GM19328 (cell line): Measurements from ENCODE around the gene ARSI.

Source experiments
- ATAC-seq: cut with Tn5 transposase; IDR thresholded peaks from one replicate; pipeline ENCODE4 v1.9.1; 2021; ENCODE audit warnings: mild to moderate bottlenecking, moderate library complexity; ENCODE audit not compliant: unreplicated experiment

ARSI gene

DNA sequence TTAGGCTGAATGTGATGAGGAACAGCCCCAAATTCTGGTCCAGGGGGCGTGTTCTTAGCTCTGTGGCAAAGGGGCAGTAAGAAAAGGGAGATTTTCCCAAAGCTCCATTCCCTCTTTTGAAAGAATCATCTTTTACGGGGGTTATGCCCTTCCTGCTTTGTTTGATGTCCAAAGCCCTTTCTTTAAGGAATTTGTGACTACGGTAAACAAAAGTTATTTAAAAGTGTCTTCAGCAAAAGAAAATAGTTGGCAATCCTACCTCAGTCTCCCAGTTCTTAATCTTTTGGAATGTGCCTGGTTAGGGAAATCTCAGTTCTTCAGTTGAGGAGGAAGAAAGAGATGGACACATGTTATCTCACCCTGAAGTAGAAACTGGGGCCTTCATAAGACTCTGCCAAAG lies 24.4 kb upstream of the ARSI start:
- ATAC-seq, result no peak

DNA sequence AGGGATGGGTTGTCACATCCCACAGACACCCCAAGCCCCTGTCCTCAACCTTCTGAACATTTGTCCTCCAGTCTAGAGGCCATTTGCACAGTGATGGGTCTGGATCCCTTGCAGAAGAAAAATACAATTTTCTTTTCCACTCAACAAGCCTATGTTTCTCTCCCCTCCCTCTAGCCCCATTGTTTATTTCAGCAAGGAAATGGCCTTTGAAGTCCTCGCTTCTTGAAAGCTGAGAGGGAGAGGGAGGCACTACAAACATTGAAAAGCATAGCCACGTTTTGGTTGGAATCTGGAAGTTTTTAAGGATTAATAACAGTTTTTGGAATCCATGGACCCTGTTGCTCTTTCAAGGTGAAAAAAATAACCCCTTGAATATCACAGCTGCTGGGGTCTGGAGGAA lies 24.0 kb upstream of the ARSI start:
- ATAC-seq, result no peak

DNA sequence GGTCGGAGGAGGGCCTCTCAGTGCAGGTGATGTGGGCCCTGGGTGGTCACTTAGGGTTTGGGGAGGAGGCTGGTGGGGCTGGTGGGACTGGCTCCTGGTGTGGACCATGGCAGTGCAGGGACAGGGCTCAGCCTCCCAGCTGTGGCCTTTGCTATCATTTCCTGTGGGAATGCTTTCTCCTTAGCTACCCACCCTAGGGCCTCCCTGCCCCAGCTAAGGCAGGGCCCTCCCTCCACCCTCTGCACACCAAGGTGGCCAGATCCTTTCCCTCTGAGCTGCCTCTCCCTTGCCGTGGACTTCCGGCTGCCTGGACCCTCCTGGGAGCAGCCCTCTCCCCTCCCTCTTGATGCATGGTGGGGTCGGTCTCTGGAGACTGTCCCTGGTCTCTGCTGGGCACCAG lies 22.7 kb upstream of the ARSI start:
- ATAC-seq, result no peak

DNA sequence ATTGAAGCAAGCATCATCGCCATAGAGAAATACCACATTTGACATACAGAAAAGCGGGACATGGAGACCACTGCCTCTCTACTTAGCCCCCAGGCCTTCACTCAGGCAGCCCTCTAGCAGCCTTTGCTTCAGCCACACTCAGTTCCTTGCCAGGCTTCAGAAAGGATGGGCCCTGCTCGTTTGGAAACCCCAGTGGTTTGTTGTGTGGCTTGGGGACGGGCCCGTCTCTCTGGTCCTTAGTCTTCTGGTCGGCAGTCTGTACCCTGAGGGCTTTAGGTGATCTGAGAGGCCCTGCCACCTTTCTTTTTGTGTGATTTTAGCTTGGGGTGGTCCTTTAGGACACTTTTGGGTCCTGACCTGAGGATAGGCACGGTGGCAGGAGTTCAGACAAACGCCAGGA lies 21.1 kb upstream of the ARSI start:
- ATAC-seq, result no peak

DNA sequence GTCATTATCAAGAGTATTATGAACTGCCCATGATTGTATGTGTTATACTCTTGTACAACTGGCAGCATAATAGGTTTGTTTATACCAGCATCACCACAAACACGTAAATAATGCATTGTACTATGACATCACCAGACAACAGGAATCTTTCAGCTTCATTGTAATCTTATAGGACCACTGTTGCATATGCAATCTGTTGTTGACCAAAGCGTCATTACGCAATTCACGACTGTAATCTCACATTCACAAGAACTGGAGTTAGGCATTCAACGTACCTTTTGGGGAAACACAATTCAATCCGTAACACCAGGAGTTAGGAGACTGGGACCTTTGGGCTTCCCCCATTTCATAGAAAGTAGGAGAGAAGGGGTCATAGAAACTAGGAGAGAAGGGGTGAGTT lies 20.4 kb upstream of the ARSI start:
- no peak for ATAC-seq

DNA sequence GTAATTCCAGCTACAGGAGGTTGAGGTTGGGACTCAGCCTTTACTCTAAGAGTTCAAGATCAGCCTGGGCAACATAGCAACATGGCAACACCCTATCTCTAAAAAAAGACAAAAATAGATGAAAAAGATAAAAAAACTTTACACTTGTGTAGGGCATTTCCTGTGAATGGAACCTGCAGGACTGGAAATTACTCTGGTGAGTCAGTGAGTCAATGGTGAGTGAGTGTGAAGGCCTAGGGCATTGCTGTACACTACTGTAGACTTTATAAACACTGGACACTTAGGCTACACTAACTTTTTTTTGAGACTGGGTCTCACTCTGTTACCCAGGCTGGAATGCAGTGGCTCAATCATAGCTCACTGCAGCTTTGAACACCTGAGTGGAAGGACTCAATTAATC lies 19.5 kb upstream of the ARSI start:
- ATAC-seq, result no peak

DNA sequence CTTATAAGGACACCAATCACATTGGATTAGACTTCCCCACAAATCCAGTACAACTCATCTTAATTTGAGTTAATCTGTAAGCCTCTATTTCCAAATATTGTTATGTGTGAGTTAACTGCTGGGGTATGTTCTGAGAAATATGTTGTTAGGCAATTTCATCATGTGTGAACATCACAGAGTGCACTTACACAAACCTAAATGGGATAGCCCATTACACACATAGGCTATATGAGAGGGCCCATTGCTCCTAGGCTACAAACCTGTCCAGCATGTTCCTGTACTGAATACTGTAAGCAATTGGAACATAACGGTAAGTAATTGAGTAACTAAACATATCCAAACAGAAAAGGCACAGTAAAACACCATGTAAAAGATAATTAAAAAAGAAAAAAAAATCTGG lies 19.1 kb upstream of the ARSI start:
- no peak for ATAC-seq

DNA sequence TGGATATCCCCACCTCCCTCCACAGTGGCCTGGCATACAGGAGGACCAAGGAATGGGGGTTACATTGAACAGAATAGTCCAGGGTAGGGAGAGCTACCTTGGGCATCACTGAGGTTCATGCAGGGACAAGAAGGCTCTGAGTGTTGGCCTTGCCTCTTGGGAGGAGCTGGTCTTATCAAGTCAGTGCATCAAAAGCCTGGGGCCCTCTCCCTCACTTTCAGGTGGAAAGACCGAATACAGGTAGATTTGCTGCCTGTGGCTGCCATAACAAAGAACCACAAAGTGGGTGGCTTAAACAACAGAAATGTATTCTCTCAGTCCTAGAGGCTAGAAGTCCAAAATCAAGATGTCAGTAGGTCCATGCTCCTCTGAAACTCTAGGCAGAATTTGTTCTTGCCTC lies 18.5 kb upstream of the ARSI start:
- ATAC-seq, result no peak

DNA sequence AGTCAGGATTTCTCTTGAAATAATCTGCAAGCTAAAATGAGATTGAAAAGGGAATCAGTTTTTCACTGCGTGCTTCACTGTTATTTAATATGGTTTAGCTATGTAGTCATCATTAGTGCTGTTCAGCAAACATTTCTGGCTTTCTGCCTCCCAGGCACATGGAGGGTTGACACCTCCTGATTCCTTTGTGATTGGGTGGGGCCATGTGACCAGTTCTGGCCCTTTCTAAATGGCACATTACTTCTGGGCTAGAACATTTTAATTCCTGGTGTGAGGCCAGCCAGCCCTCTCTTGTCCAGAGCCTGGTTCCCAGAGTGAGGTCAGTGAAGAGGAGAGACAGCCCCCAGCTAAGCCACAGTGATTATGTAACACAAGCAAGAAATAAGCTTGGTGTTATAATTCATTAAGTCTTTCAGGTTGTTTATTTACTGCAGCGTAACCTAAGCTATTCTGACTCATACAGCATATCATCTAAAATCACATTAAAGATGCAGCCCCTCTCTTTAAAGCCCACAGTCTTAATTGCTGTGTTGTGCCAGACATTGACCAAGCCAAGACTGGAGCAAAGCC lies 17.4 kb upstream of the ARSI start:
- no peak for ATAC-seq

DNA sequence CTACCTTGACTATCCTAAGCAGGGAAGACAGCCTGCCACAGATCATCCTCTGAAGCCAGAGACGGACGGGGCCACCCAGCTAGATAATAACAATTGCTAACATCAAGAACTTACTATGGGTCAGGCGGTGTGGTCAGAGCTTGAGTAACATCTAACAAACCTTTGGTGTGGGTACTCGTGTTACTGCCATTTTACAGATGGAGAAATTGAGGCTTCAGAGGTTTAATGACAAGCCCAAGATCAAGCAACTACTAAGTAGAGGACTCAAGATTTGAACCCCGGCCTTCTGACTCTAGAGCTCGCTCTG lies 16.7 kb upstream of the ARSI start:
- no peak for ATAC-seq

DNA sequence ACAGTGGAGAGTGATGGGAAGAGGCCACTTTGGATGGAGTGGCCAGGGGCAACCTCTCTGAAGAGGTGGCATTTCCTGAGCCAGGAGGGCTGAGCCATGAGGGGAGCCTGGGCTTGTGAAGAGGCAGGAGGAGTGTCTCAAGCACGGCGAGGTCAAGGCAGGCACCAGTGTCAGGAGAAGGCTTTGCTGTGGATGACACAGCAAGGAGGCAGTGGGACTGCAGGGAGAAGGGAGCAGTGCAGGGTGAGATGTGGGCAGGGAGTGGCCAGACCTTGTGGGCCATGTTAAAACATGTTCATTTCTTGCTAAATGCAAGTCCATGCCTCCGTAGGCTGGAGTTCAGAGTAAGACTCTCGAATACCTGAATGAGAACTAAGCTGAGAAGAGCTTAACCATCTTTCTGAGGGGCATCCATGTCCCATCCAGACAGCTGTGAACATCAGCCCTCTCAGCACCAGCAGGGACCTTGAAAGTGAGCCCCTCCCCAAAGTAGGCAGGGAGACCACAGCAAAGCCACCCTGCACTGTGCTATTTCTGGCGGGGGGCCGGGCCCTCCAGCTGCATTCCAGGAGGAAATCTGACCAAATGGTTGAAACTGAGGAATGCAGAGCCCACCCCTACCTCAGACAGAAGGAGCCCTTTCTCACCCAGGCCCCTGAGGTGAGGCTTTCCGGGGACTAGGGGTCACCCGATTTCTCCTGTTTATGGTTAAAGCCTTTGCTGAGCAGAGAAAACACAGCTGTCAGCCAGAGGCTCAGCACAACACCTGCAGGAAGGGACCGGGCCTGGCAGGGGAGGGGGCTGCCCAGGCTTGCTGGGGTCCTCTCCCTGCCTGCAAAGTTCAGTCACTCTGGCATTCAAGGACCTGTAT lies 16.1 kb upstream of the ARSI start:
- ATAC-seq, result no peak

DNA sequence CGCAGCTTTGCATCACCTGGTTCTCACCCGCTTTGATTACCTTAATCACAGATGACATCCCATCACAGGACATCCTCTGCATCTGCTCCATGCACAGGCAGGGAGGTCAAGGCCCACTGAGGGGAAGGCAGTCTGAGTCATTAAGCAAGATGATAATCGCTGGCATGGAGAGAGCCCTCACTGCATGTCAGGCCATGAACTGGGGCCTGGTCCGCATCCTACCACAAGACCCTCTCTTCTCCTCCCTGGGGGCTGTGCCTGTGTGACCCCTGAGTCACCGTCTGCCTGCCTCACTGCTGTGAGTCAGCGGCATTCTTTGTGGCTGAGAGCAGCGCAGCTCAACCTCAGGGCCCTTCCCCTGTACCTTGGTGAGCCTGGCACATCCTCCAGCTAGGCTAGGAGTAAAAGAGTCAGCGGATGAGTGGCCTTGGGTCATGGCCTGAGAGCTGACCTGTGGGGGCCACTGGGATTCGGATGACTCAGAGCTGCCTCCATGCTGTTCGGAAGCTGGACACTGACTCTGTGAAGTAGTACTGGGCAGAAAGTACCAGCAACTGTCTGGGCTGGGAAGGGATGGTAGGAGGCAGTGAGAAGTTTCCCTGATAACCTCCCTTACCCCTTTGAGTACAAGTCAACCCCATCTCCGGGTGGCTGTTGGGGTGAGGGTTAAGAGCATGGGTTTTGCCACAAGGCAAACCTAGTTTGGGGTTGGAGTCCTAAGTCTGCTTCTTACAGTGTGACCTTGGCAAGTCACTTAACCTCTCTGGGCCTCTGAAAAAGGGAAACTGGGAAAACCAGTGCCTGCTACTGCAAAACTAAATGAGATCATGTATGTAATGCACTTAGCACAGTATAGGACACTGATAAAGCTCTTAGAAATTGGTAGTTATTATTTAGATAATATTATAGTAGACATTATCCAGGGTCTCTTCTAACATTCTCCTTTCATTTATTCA lies 14.6 kb upstream of the ARSI start:
- ATAC-seq, result no peak

DNA sequence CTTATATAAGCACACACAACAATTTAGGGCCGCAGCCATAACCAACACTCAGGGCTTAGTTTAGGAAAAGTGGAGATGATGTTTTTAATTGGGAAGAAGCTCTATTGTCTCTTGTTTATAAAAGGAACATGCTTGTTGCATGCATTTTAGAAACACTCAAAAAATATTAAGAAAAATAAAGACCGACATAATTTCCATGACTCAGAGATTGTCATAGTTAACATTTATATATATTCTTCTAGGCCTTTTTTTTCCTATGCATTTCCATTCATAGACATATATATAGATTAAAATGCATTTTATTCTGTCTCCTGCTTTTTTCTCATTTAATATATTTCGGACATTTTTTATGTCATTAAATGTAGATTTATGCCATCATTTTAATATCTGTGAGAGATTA lies 13.6 kb upstream of the ARSI start:
- ATAC-seq, result no peak

DNA sequence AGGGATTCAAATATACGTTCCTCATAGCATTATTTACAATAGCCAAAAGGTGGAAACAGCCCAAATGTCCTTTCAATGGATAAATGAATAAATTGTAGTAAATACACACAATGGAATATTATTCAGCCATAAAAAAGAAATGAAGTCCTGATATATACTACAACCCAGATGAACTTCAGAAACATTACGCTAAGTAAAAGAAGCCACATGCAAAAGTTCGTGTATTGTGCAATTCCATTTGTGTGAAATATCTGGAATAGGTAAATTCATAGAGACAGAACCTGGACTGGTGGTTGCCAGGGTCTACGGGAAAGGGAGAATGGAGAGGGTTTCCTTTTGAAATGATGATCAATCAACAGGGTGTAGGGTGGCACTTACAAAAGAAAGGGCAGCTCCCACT lies 12.5 kb upstream of the ARSI start:
- ATAC-seq, result no peak

DNA sequence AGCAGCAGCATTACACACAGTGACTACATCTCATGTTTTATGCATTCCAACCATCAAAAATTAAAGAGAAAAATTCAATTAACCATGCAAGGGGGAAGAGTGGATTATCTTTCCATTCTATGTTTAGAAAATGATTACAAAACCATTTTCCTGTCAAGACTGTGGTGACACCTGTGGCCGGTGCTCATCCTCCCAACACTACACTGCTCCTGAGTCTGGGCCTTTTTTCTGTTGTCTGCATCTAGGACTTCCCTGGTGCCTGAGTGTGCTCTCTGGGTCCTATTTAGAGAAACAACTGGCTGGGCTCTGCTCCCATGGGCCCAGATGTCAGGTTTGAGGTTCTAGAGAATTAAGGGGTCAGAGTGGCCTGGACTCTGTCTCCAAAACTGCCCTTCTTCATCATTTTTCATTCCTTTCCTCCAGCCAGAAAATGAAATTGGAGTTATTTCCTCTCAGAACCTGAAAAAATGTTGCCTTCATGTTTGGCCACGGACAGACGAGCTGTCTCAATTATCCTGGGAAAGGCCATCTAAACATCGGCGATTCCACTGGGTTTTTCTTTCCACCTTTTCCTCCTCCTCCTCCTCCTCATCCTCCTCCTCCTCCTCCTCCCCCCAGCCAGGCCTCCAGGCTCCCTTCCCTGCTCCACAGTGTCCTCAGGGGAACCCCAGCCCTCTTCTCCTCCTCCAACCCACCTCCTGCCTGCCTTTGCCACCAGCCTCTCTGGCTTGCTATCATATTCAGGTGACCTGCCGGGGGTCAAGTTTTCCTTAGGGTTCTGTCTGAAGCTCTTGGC lies 11.4 kb upstream of the ARSI start:
- ATAC-seq, result no peak

DNA sequence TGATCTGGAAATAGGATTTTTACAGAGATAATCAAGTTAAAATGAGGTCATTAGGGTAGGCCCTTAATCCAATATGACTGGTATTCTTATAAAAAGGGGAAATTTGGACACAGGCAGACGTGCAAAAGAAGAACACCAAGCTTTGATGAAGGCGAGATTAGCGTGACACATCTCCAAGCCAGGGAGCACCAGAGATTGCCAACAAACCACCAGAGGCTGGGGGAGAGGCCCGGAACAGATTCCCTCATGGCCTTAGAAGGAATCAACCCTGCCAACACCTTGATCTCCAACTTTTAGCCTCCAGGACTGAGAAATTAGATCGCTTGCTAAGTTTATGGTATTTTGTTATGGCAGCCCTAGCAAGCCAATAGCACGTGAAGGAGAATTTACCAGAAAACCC lies 10.8 kb upstream of the ARSI start:
- ATAC-seq, result no peak

DNA sequence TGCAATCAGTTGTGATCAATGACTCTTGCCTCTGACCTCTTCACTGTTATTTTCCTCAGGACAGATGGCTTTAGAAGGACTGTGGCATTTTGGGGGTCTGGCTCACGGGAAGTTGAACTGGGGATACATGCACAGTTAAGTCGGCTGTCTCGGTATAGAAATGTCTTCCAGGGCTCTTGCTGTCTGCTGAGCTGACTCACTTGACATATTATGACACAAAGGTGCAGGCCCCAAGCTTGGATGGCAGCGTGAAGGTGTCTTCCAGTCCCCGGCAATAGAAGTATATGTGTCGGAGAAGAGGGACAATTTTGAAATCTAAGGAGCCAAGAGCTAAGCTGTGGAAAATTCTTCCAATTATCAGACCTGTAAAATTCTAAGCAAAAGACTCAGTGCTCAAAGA lies 9.8 kb upstream of the ARSI start:
- ATAC-seq, result no peak

DNA sequence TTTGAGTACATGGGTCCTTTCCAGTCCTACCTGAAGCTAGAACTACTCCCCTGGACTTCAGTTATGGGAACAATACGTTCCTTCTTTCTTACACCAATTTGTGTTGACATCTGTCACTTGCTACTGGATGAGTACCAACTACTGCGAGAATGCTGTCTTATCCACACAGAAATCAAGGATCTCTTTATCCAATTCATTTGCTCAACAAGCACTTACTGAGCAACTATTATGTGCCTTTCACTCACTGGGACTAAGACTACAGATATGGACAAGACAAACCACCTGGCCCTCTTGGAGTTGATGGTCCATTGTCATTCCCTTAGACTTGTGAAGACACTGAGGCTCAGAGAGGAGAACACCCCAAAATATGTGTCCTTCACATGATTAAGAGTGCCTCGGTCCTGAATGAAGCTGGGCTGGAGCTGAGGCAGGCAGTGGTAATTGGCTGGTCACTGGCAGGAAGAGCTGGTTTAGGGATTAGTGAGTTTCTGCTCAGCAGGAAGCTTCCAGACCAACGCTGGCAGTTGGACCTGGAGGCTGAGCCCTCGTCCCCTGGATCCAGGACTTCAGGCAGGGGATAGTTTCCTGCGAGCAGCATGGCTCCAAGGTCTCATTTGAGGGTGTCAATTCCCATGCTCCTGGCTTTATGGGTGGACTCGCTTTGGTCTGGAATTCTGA lies 8.4 kb upstream of the ARSI start:
- ATAC-seq, result no peak

DNA sequence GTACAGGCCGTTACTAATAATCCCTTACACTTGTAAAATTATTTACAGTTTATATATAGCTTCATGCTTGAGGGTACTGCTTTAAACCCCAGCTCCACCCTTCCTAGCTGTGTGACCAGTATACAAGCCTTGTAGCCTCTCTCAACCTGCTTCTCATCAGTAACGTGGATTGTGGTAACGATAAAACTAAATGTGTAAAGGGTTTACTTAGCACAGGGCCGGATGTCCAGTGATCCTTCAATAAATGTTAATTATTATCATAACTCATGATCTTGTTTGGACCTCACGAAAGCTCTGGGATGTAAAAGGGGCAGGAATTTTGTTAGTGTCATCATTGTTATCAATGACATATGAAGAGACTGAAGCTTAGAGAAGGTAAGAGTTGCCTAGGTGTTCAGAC lies 7.5 kb upstream of the ARSI start:
- no peak for ATAC-seq

DNA sequence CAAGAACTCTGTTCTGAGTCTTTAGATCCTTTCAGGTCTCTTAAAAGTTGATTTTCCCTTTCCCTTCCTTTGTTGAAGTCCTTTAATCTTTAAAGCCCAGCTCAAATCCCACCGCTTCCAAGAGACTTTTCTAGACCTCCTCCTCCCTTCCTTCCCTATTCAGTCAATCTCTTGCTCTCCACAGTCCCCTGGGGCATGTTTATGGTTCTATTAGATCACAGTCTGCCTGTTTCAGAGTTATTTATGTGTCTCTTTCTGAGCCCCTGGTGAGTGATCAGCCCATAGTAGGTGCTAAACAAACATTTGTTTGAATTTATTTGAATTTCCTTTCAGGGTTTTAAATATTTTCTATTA lies 7.2 kb upstream of the ARSI start:
- no peak for ATAC-seq
